ENCODE data around the gene STRADB. TPM values are rescaled to one million over a fixed set of nuclear protein-coding genes. Genes with fewer than 3 reads are reported as not detected.
A peak's percentile ranks its signal among the peaks of the same experiment; 100 is the strongest.

The STRADB gene
- total and polyA plus RNA-seq, 2 experiments from 2014 or later = 35.9 to 37.1 TPM

DNA sequence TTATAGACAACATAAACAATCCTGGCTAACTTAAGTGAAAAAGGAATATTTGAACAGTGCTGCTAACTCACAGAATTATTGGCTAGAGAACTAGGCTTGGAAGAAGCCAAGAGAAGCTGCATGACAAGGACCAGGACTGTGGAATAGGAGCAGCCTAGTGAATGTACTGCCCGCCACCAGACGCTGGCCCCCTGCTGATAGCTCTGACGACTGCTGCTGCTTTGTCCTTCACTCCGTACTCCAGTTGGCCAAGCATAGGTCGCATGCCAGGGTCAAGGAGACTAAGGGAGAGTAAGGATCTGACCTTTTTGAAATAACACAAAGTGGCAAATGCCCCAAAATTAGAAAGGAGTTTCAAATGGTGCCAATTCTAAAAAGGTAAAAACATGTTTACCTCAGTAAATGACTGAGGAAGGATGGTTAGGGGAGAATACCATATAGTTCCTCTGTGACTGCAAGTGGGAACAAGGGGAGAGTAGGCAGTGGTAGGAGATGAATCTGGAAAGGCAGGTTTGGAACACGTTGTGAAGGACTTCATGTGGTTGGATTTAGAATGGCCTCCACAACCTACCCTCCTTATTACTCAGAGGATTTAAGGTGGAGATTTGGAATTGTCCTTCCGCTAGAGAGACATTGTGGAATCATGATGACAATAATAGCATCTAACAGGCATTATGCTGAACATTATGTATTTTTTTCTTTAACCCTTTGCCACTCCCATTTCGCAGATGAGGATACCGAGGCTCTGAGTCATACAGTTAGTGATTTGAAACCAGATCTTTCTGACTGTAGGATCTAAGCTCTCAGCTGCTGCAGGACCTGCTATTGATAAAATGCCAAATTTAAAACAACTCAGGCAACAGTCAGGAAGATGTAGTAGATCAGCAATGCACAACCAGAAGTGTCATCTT, 19.5 kb downstream of the STRADB start:
- H3K9me3 Mint-ChIP-seq = no peaks in the 10 kb centered on the region
- peak; percentile 98 for ATAC-seq

More for the DNA sequence above, 19.5 kb downstream of the STRADB start:
- H3K27me3 Mint-ChIP-seq (ENCODE audit: insufficient read depth, low read depth, poor library complexity) = no peaks in the 10 kb centered on the region
- no peak overlapping the region for H3K4me3 ChIP-seq
- no peak overlapping the region for H3K4me2 ChIP-seq
- H3K4me1 ChIP-seq (ENCODE audit: insufficient read depth) = no peaks in the 10 kb centered on the region
- peak overlapping the region; percentile 29 for H3K27ac Mint-ChIP-seq
- H3K9me2 ChIP-seq (ENCODE audit: insufficient read depth) = no peaks in the 10 kb centered on the region
- no peaks in the 10 kb centered on the region for H3K27me3 ChIP-seq (ENCODE audit: insufficient read depth)
- TF ChIP-seq NANOG (IDR thresholded peaks at IDR 0.05; ENCODE audit: borderline replicate concordance) (no peak), ZNF114 (CRISPR knock-in tag; IDR thresholded peaks at IDR 0.05) (no peak), EZH2phosphoT487 (IDR thresholded peaks at IDR 0.05; ENCODE audit: unreplicated experiment) (no peak), POLR2AphosphoS5 (IDR thresholded peaks at IDR 0.05; ENCODE audit: low read depth) (no peak), ZNF331 (CRISPR knock-in tag; IDR thresholded peaks at IDR 0.05; ENCODE audit: low read depth) (no peak), CREB1 (CRISPR knock-in tag; IDR thresholded peaks at IDR 0.05; ENCODE audit: low read depth) (no peak), EZH2 (IDR thresholded peaks at IDR 0.05; ENCODE audit: low read depth, unreplicated experiment) (no peak), STAT1 (IDR thresholded peaks at IDR 0.05; ENCODE audit: unreplicated experiment) (no peak), JUNB (IDR thresholded peaks at IDR 0.05; ENCODE audit: unreplicated experiment) (no peak)
- TF ChIP-seq, protein P1, sequence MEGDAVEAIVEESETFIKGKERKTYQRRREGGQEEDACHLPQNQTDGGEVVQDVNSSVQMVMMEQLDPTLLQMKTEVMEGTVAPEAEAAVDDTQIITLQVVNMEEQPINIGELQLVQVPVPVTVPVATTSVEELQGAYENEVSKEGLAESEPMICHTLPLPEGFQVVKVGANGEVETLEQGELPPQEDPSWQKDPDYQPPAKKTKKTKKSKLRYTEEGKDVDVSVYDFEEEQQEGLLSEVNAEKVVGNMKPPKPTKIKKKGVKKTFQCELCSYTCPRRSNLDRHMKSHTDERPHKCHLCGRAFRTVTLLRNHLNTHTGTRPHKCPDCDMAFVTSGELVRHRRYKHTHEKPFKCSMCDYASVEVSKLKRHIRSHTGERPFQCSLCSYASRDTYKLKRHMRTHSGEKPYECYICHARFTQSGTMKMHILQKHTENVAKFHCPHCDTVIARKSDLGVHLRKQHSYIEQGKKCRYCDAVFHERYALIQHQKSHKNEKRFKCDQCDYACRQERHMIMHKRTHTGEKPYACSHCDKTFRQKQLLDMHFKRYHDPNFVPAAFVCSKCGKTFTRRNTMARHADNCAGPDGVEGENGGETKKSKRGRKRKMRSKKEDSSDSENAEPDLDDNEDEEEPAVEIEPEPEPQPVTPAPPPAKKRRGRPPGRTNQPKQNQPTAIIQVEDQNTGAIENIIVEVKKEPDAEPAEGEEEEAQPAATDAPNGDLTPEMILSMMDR (conservative IDR thresholded peaks at IDR 0.05; ENCODE audit: low read depth in 2 of 2) = no peak
- TF ChIP-seq, protein P2, sequence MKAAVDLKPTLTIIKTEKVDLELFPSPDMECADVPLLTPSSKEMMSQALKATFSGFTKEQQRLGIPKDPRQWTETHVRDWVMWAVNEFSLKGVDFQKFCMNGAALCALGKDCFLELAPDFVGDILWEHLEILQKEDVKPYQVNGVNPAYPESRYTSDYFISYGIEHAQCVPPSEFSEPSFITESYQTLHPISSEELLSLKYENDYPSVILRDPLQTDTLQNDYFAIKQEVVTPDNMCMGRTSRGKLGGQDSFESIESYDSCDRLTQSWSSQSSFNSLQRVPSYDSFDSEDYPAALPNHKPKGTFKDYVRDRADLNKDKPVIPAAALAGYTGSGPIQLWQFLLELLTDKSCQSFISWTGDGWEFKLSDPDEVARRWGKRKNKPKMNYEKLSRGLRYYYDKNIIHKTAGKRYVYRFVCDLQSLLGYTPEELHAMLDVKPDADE (IDR thresholded peaks at IDR 0.05) = no peak
- TF ChIP-seq, protein P3, sequence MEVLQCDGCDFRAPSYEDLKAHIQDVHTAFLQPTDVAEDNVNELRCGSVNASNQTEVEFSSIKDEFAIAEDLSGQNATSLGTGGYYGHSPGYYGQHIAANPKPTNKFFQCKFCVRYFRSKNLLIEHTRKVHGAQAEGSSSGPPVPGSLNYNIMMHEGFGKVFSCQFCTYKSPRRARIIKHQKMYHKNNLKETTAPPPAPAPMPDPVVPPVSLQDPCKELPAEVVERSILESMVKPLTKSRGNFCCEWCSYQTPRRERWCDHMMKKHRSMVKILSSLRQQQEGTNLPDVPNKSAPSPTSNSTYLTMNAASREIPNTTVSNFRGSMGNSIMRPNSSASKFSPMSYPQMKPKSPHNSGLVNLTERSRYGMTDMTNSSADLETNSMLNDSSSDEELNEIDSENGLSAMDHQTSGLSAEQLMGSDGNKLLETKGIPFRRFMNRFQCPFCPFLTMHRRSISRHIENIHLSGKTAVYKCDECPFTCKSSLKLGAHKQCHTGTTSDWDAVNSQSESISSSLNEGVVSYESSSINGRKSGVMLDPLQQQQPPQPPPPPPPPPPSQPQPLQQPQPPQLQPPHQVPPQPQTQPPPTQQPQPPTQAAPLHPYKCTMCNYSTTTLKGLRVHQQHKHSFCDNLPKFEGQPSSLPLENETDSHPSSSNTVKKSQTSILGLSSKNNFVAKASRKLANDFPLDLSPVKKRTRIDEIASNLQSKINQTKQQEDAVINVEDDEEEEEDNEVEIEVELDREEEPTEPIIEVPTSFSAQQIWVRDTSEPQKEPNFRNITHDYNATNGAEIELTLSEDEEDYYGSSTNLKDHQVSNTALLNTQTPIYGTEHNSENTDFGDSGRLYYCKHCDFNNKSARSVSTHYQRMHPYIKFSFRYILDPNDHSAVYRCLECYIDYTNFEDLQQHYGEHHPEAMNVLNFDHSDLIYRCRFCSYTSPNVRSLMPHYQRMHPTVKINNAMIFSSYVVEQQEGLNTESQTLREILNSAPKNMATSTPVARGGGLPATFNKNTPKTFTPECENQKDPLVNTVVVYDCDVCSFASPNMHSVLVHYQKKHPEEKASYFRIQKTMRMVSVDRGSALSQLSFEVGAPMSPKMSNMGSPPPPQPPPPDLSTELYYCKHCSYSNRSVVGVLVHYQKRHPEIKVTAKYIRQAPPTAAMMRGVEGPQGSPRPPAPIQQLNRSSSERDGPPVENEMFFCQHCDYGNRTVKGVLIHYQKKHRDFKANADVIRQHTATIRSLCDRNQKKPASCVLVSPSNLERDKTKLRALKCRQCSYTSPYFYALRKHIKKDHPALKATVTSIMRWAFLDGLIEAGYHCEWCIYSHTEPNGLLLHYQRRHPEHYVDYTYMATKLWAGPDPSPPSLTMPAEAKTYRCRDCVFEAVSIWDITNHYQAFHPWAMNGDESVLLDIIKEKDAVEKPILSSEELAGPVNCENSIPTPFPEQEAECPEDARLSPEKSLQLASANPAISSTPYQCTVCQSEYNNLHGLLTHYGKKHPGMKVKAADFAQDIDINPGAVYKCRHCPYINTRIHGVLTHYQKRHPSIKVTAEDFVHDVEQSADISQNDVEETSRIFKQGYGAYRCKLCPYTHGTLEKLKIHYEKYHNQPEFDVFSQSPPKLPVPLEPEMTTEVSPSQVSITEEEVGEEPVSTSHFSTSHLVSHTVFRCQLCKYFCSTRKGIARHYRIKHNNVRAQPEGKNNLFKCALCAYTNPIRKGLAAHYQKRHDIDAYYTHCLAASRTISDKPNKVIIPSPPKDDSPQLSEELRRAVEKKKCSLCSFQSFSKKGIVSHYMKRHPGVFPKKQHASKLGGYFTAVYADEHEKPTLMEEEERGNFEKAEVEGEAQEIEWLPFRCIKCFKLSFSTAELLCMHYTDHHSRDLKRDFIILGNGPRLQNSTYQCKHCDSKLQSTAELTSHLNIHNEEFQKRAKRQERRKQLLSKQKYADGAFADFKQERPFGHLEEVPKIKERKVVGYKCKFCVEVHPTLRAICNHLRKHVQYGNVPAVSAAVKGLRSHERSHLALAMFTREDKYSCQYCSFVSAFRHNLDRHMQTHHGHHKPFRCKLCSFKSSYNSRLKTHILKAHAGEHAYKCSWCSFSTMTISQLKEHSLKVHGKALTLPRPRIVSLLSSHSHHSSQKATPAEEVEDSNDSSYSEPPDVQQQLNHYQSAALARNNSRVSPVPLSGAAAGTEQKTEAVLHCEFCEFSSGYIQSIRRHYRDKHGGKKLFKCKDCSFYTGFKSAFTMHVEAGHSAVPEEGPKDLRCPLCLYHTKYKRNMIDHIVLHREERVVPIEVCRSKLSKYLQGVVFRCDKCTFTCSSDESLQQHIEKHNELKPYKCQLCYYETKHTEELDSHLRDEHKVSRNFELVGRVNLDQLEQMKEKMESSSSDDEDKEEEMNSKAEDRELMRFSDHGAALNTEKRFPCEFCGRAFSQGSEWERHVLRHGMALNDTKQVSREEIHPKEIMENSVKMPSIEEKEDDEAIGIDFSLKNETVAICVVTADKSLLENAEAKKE (CRISPR knock-in tag; IDR thresholded peaks at IDR 0.05) = no peak
- TF ChIP-seq, protein P4, sequence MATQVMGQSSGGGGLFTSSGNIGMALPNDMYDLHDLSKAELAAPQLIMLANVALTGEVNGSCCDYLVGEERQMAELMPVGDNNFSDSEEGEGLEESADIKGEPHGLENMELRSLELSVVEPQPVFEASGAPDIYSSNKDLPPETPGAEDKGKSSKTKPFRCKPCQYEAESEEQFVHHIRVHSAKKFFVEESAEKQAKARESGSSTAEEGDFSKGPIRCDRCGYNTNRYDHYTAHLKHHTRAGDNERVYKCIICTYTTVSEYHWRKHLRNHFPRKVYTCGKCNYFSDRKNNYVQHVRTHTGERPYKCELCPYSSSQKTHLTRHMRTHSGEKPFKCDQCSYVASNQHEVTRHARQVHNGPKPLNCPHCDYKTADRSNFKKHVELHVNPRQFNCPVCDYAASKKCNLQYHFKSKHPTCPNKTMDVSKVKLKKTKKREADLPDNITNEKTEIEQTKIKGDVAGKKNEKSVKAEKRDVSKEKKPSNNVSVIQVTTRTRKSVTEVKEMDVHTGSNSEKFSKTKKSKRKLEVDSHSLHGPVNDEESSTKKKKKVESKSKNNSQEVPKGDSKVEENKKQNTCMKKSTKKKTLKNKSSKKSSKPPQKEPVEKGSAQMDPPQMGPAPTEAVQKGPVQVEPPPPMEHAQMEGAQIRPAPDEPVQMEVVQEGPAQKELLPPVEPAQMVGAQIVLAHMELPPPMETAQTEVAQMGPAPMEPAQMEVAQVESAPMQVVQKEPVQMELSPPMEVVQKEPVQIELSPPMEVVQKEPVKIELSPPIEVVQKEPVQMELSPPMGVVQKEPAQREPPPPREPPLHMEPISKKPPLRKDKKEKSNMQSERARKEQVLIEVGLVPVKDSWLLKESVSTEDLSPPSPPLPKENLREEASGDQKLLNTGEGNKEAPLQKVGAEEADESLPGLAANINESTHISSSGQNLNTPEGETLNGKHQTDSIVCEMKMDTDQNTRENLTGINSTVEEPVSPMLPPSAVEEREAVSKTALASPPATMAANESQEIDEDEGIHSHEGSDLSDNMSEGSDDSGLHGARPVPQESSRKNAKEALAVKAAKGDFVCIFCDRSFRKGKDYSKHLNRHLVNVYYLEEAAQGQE (IDR thresholded peaks at IDR 0.05; ENCODE audit: unreplicated experiment) = no peak
- H2AFZ ChIP-seq = no peak overlapping the region
- H3K36me3 ChIP-seq (ENCODE audit: insufficient read depth) = peaks cover 4% of the 10 kb centered on the region; the same call in 1 of the 2 replicates
- H3K79me2 ChIP-seq (replicated peaks; ENCODE audit: insufficient read depth) = no peaks in the 10 kb centered on the region
- H3K36me3 Mint-ChIP-seq (ENCODE audit: low read depth) = peaks cover 24% of the 10 kb centered on the region; the same call in 2 of the 3 replicates
- peak; percentile 78 for DNase-seq (ENCODE audit: low spot score)
- no peaks in the 10 kb centered on the region for H3F3A ChIP-seq (replicated peaks; ENCODE audit: low read depth)
- no peaks in the 10 kb centered on the region for H4K20me1 ChIP-seq (replicated peaks; ENCODE audit: insufficient read depth)
- H3K4me1 Mint-ChIP-seq = peaks cover 8% of the 10 kb centered on the region; the same call in 2 of the 3 replicates
- H3K4me3 Mint-ChIP-seq = no peak overlapping the region
- H3K27ac ChIP-seq (ENCODE audit: low read depth) = no peak overlapping the region
